GM21723 (cell line): ENCODE data around the gene PARD3B.

Source experiments
- ATAC-seq: cut with Tn5 transposase; IDR thresholded peaks from one replicate; pipeline ENCODE4 v1.9.1; 2021; ENCODE audit warnings: mild to moderate bottlenecking, moderate library complexity; ENCODE audit not compliant: unreplicated experiment

The PARD3B gene

DNA sequence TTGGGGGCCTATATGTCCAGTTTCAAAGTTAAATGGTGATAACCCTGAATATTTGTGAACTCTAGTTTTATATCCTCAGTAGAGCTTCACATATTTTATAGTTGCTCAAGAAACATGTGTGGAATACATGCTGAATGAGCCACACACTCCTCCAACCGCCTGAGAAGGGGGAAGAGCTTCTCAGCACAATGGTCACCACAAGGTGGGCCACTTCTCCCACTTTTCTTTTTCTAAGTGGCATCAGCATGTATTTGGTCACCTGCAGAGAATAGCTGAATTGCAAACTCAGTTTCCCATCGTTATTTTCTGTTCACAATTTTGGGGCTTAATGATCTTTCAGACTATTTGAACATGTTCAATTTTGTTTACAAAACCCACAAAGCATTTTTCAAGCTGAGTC is 340.5 kb downstream of the PARD3B start:
- ATAC-seq: no peak

DNA sequence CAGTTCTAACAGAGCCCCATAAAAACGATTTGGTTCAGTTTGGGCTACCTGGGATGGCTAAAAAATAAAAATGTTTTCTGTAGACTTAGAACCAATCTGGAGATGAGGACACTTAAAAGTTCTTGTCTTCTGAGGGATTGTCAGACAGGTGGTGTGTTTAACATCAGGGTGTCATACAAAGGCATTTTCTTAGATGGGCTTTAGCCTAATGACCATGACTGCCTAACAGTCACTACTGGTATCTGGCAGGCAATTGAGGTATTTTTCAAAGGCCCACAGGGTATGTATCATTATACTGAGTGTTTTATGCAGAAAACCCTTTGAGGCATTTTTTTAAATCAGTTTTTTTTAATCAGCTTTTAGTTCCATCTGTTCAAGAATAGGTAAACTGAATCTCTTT is 341.4 kb downstream of the PARD3B start:
- ATAC-seq: no peak

DNA sequence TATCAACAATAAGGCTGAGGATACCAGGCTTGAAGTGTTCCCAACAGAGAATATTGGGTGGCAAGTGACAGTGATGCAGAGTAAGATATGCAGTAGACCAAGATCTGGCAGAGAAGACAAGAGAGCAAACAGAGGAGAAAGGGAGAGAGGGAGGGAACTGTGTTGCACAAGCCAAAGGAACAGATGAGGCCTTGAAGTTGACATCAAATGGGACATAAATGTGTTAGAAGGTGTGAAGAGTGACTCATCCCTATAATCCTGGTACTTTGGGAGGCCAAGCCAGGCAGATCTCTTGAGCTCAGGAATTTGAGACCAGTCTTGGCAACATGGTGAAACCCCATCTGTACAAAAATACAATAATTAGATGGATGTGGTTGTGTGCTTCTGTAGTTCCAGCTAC is 342.9 kb downstream of the PARD3B start:
- no peak for ATAC-seq

DNA sequence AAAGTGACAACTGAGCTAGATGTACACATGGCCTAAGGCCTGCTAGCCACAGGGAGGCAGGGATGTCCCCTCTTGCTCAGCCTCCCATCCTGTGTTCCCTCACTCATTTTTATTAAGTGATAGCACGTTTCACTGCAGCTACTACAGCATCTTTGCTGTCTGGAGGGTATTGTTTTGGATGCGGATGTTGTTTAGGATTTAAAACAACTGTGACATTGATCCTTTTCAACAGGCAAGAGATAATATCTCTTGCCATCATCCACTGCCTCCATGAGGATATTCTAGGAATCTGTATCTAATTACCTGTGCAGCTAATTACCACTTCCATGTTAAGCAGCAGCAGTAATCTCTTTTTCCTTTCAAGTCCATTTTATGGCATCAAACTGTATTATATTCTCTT is 345.4 kb downstream of the PARD3B start:
- no peak for ATAC-seq

GRCh38 chr2:204891739-204892138 is 346.5 kb downstream of the PARD3B start:
- ATAC-seq: no peak

GRCh38 chr2:204892506-204893255 is 347.4 kb downstream of the PARD3B start:
- ATAC-seq: no peak

- no peak for ATAC-seq
Measured at GRCh38 chr2:204896146-204896545, 350.9 kb downstream of the PARD3B start.

DNA sequence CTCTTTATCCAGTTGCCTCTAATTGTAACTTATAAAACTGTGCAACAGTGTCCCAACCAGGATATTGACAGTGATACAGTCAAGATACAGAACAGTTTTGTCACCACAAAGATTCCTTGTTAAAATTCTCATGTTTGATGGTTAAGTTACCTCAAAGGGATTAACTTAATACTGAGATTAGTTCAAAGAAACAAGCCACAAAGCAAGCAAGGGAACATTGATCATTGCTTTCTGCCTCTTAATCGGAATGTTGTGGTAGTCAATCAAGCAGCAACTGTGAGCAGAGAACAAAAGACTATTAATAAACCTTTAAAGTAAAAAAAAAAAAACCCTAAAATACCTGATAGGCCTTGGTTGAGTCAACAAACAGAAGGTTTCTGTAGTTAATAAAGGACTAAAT is 352.3 kb downstream of the PARD3B start:
- no peak for ATAC-seq

DNA sequence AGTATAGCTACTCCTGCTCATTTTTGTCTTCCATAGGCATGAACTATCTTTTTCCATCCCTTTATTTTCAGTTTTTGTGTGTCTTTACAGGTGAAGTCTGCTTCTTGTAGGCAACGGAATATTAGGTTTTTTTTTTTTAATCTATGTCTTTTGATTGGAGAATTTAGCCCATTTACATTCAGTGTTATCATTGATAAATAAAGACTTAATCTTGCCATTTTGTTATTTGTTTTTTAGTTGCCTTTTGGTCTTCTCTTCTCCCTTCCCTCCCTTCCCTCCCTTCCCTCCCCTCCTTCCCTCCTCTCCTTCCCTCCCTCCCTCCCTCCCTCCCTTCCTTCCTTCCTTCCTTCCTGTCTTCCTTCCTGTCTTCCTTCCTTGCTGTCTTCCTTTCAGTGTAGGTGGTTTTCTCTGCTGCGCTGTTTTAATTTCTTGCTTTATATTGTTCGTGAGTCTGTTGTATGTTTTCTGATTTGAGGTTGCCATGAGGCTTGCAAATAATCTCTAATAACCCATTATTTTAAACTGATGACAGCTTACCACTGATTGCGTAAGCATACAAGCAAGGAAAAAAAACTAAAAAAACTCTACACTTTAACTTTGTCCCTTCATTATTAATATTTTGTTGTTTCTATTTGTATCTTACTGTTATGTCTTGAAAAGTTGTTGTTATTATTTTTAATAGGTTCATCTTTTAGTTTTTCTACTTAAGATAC is 353.8 kb downstream of the PARD3B start:
- no peak for ATAC-seq

DNA sequence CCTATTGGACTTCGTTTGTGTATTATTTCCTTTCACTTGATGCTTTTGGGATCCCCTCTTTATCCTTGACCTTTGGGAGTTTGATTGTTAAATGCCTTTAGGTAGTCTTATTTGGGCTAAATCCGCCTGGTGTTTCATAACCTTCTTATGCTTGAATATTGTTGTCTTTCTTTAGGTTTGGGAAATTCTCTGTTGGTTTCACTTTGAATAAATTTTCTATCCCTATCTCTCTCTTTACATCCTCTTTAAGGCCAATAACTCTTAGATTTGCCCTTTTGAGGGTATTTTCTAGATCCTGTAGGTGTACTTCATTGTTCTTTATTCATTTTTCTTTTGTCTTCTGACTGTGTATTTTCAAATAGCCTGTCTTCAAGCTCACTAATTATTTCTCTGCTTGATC is 354.7 kb downstream of the PARD3B start:
- ATAC-seq: peak; percentile 53

- ATAC-seq: no peak
Measured at GRCh38 chr2:204900487-204900886, 355.2 kb downstream of the PARD3B start.

DNA sequence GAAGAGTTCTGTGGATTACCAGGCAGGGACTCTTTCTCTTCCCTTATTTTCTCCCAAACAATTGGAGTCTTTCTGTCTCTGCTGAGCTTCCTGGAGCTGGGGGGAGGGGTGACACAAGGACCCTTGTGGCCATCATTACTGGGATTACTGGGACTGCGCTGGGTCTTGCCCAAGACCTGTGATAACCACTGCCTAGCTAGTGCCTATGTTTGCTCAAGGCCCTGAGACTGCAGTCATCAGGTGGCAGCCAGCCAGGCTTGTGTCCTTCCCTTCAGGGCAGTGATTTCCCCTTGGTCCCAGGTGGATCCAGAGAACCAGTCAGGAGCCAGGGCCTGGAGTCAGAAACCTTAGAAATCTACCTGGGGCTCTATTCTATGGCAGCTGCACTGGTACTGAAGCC is 355.6 kb downstream of the PARD3B start:
- ATAC-seq: no peak

DNA sequence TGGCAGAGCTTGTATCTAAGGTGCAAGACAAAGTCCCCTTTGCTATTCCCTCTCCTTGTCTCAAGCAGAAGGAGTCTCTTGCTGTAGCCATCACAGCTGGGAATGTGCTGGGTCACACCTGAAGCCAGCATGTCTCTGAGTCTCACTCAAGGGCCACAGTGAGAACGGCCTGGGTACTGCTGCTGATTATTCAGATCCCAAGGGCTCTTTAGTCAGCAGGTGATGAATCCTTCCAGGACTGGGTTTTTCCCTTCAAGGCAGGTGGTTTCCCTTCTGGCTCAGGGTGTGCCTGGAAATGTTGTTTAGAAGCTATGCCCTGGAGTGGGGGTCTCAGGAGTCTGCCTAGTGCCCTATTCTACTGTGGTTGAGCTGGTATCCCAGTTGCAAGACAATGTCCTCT is 356.3 kb downstream of the PARD3B start:
- ATAC-seq: no peak

- ATAC-seq: no peak
Measured at GRCh38 chr2:204909791-204910190, 364.5 kb downstream of the PARD3B start.

DNA sequence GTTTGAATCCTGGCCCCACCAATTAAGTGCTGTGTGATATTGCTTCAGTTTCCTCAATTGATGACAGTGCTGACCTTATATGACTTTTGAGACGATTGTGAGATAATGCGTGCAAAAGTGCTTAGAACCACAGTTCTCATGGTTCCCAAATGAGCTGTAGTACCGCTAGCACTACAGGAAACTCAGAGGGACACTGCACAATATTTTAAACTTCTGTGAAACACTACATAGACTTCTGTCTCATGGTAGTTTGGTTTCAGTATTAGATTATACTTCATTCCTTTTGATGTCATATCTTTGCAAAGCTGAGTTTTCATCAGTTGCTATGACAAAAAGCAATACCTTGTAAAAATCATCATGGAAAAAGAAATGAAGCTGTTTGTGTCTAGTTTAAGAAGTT is 368.0 kb downstream of the PARD3B start:
- ATAC-seq: no peak

DNA sequence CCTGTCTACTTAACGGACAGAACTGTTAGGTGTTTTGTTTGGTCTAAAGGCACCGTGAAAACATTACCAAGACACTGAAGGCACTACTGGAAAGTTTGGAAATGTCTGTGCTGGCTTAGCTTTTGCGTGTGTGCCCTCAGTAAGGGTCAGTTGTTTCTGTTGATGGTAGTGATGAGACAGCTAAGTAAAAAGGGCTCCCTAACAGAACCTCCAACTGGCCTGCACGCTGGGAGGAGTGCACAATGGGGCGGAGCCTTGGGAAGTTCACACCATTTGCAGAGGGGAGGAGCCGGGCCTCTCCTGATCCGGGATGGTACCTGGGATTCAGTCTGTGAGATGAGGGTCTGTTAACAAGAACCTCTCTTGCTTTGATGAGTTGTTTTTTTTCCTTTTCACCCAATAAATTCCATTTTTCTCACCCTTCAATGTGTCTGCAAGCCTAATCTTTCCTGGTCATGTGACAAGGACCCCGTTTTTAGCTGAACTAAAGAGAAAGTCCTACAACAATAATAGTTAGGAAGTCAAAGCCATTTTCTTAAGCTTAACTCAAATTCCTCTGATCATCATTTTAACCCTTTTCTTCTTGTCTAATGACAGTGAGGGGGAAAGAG is 368.7 kb downstream of the PARD3B start:
- ATAC-seq: no peak

- ATAC-seq: no peak
Measured at GRCh38 chr2:204914708-204915107, 369.4 kb downstream of the PARD3B start.

GRCh38 chr2:204917089-204917701 is 371.9 kb downstream of the PARD3B start:
- ATAC-seq: no peak

- ATAC-seq: no peak
Measured at GRCh38 chr2:204920776-204921175, 375.5 kb downstream of the PARD3B start.

- ATAC-seq: no peak
Measured at GRCh38 chr2:204923957-204924356, 378.7 kb downstream of the PARD3B start.

- ATAC-seq: no peak
Measured at GRCh38 chr2:204931562-204931961, 386.3 kb downstream of the PARD3B start.
